ENCODE measurements around the gene NMUR1.

DNA sequence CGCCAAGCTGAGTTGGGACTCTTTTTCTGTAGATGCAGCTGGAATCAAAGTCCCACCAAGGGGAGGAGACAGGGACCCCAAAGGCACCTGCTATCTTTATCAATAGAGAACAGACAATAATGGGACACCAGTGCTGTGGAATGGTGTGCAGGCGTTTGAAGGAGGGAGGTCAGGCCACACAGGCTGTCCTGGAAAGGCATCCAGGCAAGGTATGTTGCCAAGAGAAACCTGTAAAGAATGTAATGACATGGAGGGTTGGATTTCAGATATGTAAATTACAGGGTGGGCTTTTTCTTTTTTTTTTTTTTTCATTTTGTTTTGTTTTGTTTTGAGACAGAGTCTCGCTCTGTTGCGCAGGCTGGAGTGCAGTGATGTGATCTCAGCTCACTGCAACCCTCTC is 9.7 kb upstream of the NMUR1 start:
- TF ChIP-seq EZH2 (IDR thresholded peaks at IDR 0.05; ENCODE audit: borderline replicate concordance, low read length) = no peak
- no peak for TF ChIP-seq CTCF (IDR thresholded peaks at IDR 0.05; ENCODE audit: low read length)

Measured in OCI-LY1 (cell line).